Measurements from ENCODE around the gene MOB3A. TPM values are rescaled to one million over a fixed set of nuclear protein-coding genes. Genes with fewer than 3 reads are reported as not detected.

The MOB3A gene
- total and polyA plus RNA-seq, 9 of the 15 experiments (the other 6 are each of a cell fraction or from before 2014, with no cell fraction given) = 1.1 to 24.1 (median 6.0) TPM

- no peak overlapping the region for H3K4me3 ChIP-seq
- FAIRE-seq (no peak), ATAC-seq (no peak), DNase-seq (ENCODE audit: extremely low read depth in 1 of 4, low spot score in 3 of 4) (no peak)
- peaks cover 0 to 35% of the 10 kb centered on the region in 2 experiments; a peak in 3 of 5 replicates for H3K4me1 ChIP-seq (replicated peaks in 1 of 2; ENCODE audit: control insufficient read depth in 2 of 2, insufficient read depth in 2 of 2, low read length in 2 of 2)
- H3K9me1 ChIP-seq (ENCODE audit: control insufficient read depth, insufficient read depth, low read length) = peaks cover 4% of the 10 kb centered on the region
- ChIA-PET CTCF (ENCODE audit: low intra/inter-chr PET ratio) (no interaction called here), POLR2A (no interaction called here)
- no peaks in the 10 kb centered on the region for H3K27me3 ChIP-seq (ENCODE audit: control insufficient read depth in 2 of 2, insufficient read depth in 2 of 2, low read length in 2 of 2)
- peaks cover 55% of the 10 kb centered on the region for H3K79me2 ChIP-seq (ENCODE audit: control insufficient read depth, insufficient read depth, low read length)
- H3K9me3 ChIP-seq (replicated peaks; ENCODE audit: control insufficient read depth, insufficient read depth, low read depth, low read length) = no peaks in the 10 kb centered on the region
- in situ Hi-C loops (cut with MboI) (no loop called here), intact Hi-C loops (cut with micrococcal nuclease) (no loop called here)
- no peak overlapping the region for H2AFZ ChIP-seq (ENCODE audit: low read depth, low read length)
- H3K27ac ChIP-seq (ENCODE audit: extremely low read depth, low read depth, low read length) = no peak overlapping the region; the same call in 2 of the 3 replicates
- H4K20me1 ChIP-seq (replicated peaks; ENCODE audit: control insufficient read depth, insufficient read depth, low read length) = peaks cover 4% of the 10 kb centered on the region
- H3K9ac ChIP-seq (ENCODE audit: insufficient read depth in 1 of 2, low read depth in 2 of 2, low read length in 2 of 2) = no peak overlapping the region
- peaks cover 68% of the 10 kb centered on the region; the same call in 2 of the 3 replicates for H3K36me3 ChIP-seq (ENCODE audit: control insufficient read depth, insufficient read depth, low read length)
- no TSS peak for BruUV-seq (replicated peaks)
- WGBS (ENCODE audit: insufficient coverage, low coverage, missing lambda C conversion rate) = 95% methylated on average over 14 of the region's 14 CpGs
- no peak overlapping the region for H3K4me2 ChIP-seq (ENCODE audit: insufficient read depth, low read length)
- TF ChIP-seq ZNF584 (CRISPR knock-in tag; IDR thresholded peaks at IDR 0.05; ENCODE audit: low read depth) = no peak
- TF ChIP-seq FOXP1 (CRISPR knock-in tag; IDR thresholded peaks at IDR 0.05) = no peak
- TF ChIP-seq CEBPZ (IDR thresholded peaks at IDR 0.05; ENCODE audit: borderline replicate concordance, low read depth, low read length) = no peak
- TF ChIP-seq ZC3H11A (IDR thresholded peaks at IDR 0.05; ENCODE audit: low read depth, low read length) = no peak
- TF ChIP-seq NFXL1 (CRISPR knock-in tag; IDR thresholded peaks at IDR 0.05) = no peak
- TF ChIP-seq KLF1 (tag; IDR thresholded peaks at IDR 0.05) = no peak
- no peak for TF ChIP-seq DPF2 (IDR thresholded peaks at IDR 0.05)
- TF ChIP-seq ZNF124 (CRISPR knock-in tag; IDR thresholded peaks at IDR 0.05) = no peak
- TF ChIP-seq ZBTB34 (CRISPR knock-in tag; IDR thresholded peaks at IDR 0.05) = no peak
- TF ChIP-seq NFRKB (IDR thresholded peaks at IDR 0.05; ENCODE audit: low read depth) = no peak
- TF ChIP-seq HDAC3 (IDR thresholded peaks at IDR 0.05; ENCODE audit: borderline replicate concordance, partially characterized antibody) = no peak
- TF ChIP-seq ZNF507 (tag; conservative IDR thresholded peaks at IDR 0.05) = no peak
- TF ChIP-seq PTTG1 (tag; IDR thresholded peaks at IDR 0.05; ENCODE audit: low read depth) = no peak
Observed at GRCh38 chr19:2140138-2140569, 44.0 kb upstream of the MOB3A start.

Measured in K562 (cell line).